ENCODE data around the gene SPAG16.

The SPAG16 gene

GRCh38 chr2:214169736-214170135, 885.5 kb downstream of the SPAG16 start:
- Histone ChIP-seq H3K9me3 (ENCODE audit: insufficient read depth, low read length) (no peaks in the 10 kb centered on the region), H3K4me3 (ENCODE audit: low read length) (no peak overlapping the region), H3K27ac (ENCODE audit: low read length) (no peak overlapping the region), H3K9ac (ENCODE audit: low read length) (no peak overlapping the region), H3K27me3 (ENCODE audit: low read depth, low read length) (no peaks in the 10 kb centered on the region), H3K79me2 (ENCODE audit: low read length) (no peaks in the 10 kb centered on the region), H3K36me3 (replicated peaks; ENCODE audit: low read depth, low read length) (no peaks in the 10 kb centered on the region), H2AFZ (ENCODE audit: low read depth, low read length) (no peak overlapping the region), H4K20me1 (ENCODE audit: insufficient read depth, low read length) (no peaks in the 10 kb centered on the region), H3K4me2 (ENCODE audit: low read length) (no peak overlapping the region), H3K4me1 (ENCODE audit: low read length) (no peaks in the 10 kb centered on the region)
- TF ChIP-seq CTCF (IDR thresholded peaks at IDR 0.05; ENCODE audit: low read depth, low read length) (no peak), EZH2phosphoT487 (IDR thresholded peaks at IDR 0.05; ENCODE audit: low read depth) (no peak)

GRCh38 chr2:214174563-214174962, 890.3 kb downstream of the SPAG16 start:
- no peak overlapping the region for H2AFZ ChIP-seq (ENCODE audit: low read depth, low read length)
- no peaks in the 10 kb centered on the region for H3K79me2 ChIP-seq (ENCODE audit: low read length)

DNA sequence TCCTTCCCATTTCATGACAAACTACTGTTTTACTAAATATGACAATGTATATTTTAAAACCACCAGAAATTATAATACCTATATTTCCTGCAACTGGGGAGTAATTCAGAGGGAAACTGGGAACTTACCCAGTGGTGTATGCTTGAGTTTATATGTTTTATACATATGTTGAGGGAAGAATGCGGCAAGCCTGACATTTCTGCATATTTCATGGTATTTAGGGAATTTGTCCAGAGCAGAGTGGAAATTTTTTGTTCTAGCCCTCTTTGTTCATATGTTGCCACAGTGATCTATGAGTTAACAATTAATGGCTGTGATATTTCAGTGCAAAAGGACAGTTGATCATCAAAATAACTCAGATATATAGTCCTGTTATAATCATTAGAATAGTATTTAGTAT, 895.8 kb downstream of the SPAG16 start:
- no peak overlapping the region for H2AFZ ChIP-seq (ENCODE audit: low read depth, low read length)
- H3K4me1 ChIP-seq (ENCODE audit: low read length) = peaks cover 3% of the 10 kb centered on the region; the same call in 1 of the 2 replicates
- H3K9ac ChIP-seq (ENCODE audit: low read length) = no peak overlapping the region
- H3K27me3 ChIP-seq (ENCODE audit: low read depth, low read length) = no peaks in the 10 kb centered on the region
- no peak overlapping the region for H3K4me2 ChIP-seq (ENCODE audit: low read length)
- H4K20me1 ChIP-seq (ENCODE audit: insufficient read depth, low read length) = no peaks in the 10 kb centered on the region
- H3K9me3 ChIP-seq (ENCODE audit: insufficient read depth, low read length) = no peaks in the 10 kb centered on the region
- no peak overlapping the region for H3K27ac ChIP-seq (ENCODE audit: low read length)
- no peak overlapping the region for H3K4me3 ChIP-seq (ENCODE audit: low read length)
- TF ChIP-seq EZH2phosphoT487 (IDR thresholded peaks at IDR 0.05; ENCODE audit: low read depth) = no peak
- no peak for TF ChIP-seq CTCF (IDR thresholded peaks at IDR 0.05; ENCODE audit: low read depth, low read length)
- H3K36me3 ChIP-seq (replicated peaks; ENCODE audit: low read depth, low read length) = no peaks in the 10 kb centered on the region
- H3K79me2 ChIP-seq (ENCODE audit: low read length) = no peaks in the 10 kb centered on the region

More at GRCh38 chr2:214174563-214174962, 890.3 kb downstream of the SPAG16 start:
- Histone ChIP-seq H3K4me2 (ENCODE audit: low read length) (no peak overlapping the region), H3K4me3 (ENCODE audit: low read length) (no peak overlapping the region), H3K9me3 (ENCODE audit: insufficient read depth, low read length) (no peaks in the 10 kb centered on the region), H3K4me1 (ENCODE audit: low read length) (no peaks in the 10 kb centered on the region), H3K27me3 (ENCODE audit: low read depth, low read length) (no peaks in the 10 kb centered on the region), H3K9ac (ENCODE audit: low read length) (no peak overlapping the region), H4K20me1 (ENCODE audit: insufficient read depth, low read length) (no peaks in the 10 kb centered on the region), H3K36me3 (replicated peaks; ENCODE audit: low read depth, low read length) (no peaks in the 10 kb centered on the region), H3K27ac (ENCODE audit: low read length) (no peak overlapping the region)
- TF ChIP-seq CTCF (IDR thresholded peaks at IDR 0.05; ENCODE audit: low read depth, low read length) (no peak), EZH2phosphoT487 (IDR thresholded peaks at IDR 0.05; ENCODE audit: low read depth) (no peak)

GRCh38 chr2:214180686-214181085, 896.4 kb downstream of the SPAG16 start:
- Histone ChIP-seq H4K20me1 (ENCODE audit: insufficient read depth, low read length) (no peaks in the 10 kb centered on the region), H3K4me1 (ENCODE audit: low read length) (peaks cover 3% of the 10 kb centered on the region; the same call in 1 of the 2 replicates), H3K9me3 (ENCODE audit: insufficient read depth, low read length) (no peaks in the 10 kb centered on the region), H3K79me2 (ENCODE audit: low read length) (no peaks in the 10 kb centered on the region), H2AFZ (ENCODE audit: low read depth, low read length) (no peak overlapping the region), H3K36me3 (replicated peaks; ENCODE audit: low read depth, low read length) (no peaks in the 10 kb centered on the region), H3K4me2 (ENCODE audit: low read length) (no peak overlapping the region), H3K27ac (ENCODE audit: low read length) (no peak overlapping the region), H3K4me3 (ENCODE audit: low read length) (no peak overlapping the region), H3K27me3 (ENCODE audit: low read depth, low read length) (no peaks in the 10 kb centered on the region), H3K9ac (ENCODE audit: low read length) (no peak overlapping the region)
- TF ChIP-seq CTCF (IDR thresholded peaks at IDR 0.05; ENCODE audit: low read depth, low read length) = no peak
- TF ChIP-seq EZH2phosphoT487 (IDR thresholded peaks at IDR 0.05; ENCODE audit: low read depth) = no peak
